ENCODE measurements around the gene MCM5.

DNA sequence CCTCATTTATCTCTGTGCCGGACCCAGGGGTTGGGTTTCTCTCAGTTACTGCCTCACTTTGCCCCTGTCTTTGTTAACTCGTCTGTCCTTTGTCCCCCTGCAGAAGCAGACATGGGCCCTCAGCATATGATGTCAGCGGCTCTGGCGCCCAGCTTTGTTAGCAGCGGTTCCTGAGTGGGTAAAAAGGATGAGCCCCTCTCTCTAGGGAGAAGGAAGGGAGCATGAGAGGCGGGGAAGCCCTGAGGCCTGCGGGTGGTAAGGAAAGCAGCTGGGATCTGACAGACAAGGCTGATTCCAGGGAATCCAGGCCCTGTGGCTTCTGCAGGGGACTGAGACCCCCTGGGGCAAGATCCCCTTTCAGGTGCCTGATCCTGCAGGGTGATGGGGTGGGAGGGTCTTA lies 51.7 kb downstream of the MCM5 start:
- TF ChIP-seq POLR2A (IDR thresholded peaks at IDR 0.05) (no peak), POLR2AphosphoS5 (IDR thresholded peaks at IDR 0.05) (no peak), EP300 (IDR thresholded peaks at IDR 0.05) (no peak)
- TF ChIP-seq, protein P1, sequence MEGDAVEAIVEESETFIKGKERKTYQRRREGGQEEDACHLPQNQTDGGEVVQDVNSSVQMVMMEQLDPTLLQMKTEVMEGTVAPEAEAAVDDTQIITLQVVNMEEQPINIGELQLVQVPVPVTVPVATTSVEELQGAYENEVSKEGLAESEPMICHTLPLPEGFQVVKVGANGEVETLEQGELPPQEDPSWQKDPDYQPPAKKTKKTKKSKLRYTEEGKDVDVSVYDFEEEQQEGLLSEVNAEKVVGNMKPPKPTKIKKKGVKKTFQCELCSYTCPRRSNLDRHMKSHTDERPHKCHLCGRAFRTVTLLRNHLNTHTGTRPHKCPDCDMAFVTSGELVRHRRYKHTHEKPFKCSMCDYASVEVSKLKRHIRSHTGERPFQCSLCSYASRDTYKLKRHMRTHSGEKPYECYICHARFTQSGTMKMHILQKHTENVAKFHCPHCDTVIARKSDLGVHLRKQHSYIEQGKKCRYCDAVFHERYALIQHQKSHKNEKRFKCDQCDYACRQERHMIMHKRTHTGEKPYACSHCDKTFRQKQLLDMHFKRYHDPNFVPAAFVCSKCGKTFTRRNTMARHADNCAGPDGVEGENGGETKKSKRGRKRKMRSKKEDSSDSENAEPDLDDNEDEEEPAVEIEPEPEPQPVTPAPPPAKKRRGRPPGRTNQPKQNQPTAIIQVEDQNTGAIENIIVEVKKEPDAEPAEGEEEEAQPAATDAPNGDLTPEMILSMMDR (IDR thresholded peaks at IDR 0.05) = no peak
